GM12865 (cell line): ENCODE measurements around the gene EXOC1.

Experiments
- DNase-seq: peaks from one replicate; pipeline ENCODE4 v3.0.0; 2010; ENCODE audit warnings: low read depth
- H3K4me3 ChIP-seq: 2 replicates; pipeline ENCODE4 v1.5.1; 2011; ENCODE audit warnings: mild to moderate bottlenecking, low read depth, low read length, control low read depth
- CTCF ChIP-seq: IDR thresholded peaks from 2 replicates; pipeline ENCODE4 v1.5.1; 2011; ENCODE audit warnings: low read length, control low read depth, low read depth, inconsistent platforms; ENCODE audit not compliant: insufficient read depth; ENCODE audit errors: missing control alignments

The EXOC1 gene

GRCh38 chr4:55851885-55852284 is 1.6 kb upstream of the EXOC1 start:
- no peak for DNase-seq
- TF ChIP-seq CTCF, result no peak
- no peak overlapping the region for H3K4me3 ChIP-seq

GRCh38 chr4:55854129-55854528 is 681 bp downstream of the EXOC1 start:
- peak overlapping the region; percentile 100 for H3K4me3 ChIP-seq
- TF ChIP-seq CTCF, result no peak
- DNase-seq, result peak; percentile 16

GRCh38 chr4:55857586-55857985 is 4.1 kb downstream of the EXOC1 start:
- no peak overlapping the region for H3K4me3 ChIP-seq
- no peak for TF ChIP-seq CTCF
- DNase-seq, result no peak

GRCh38 chr4:55859711-55860110 is 6.3 kb downstream of the EXOC1 start:
- no peak overlapping the region for H3K4me3 ChIP-seq
- DNase-seq, result no peak
- no peak for TF ChIP-seq CTCF

- no peak for TF ChIP-seq CTCF
- no peak overlapping the region for H3K4me3 ChIP-seq
These were observed 11.3 kb downstream of the EXOC1 start for GRCh38 chr4:55864577-55865223.

GRCh38 chr4:55865228-55865806 is 11.9 kb downstream of the EXOC1 start:
- TF ChIP-seq CTCF, result no peak
- DNase-seq, result no peak
- H3K4me3 ChIP-seq, result no peak overlapping the region

More at GRCh38 chr4:55864577-55865223, 11.3 kb downstream of the EXOC1 start:
- no peak for DNase-seq

- peak; percentile 38 for DNase-seq
- no peak for TF ChIP-seq CTCF
- H3K4me3 ChIP-seq, result no peak overlapping the region
These were observed 13.0 kb downstream of the EXOC1 start for GRCh38 chr4:55866290-55866907.
